H1 (cell line): ENCODE data around the gene USH1C. TPM values are rescaled to one million over a fixed set of nuclear protein-coding genes. Genes with fewer than 3 reads are reported as not detected.

Source experiments
- BACH1 ChIP-seq: IDR thresholded peaks from 2 replicates; pipeline ENCODE4 v1.6.1; 2012; ENCODE audit warnings: low read length, improper control_type of control experiment
- BRCA1 ChIP-seq: IDR thresholded peaks from 2 replicates; pipeline ENCODE4 v1.6.1; 2012; ENCODE audit warnings: low read depth, low read length, improper control_type of control experiment
- CHD1 ChIP-seq: IDR thresholded peaks from 2 replicates; pipeline ENCODE4 v1.6.1; 2012; ENCODE audit warnings: low read depth, low read length, improper control_type of control experiment
- polyA plus RNA-seq, 7 experiments: library from polyadenylated mRNA; depleted of rRNA in 3 of 7; stranded (reverse) in 5 of 7; unstranded in 2 of 7; fragments of >200 nt in 5 of 7; fragments of 200-250 nt in 2 of 7; gene quantifications; 1 replicate in 5 of 7; 2 replicates in 1 of 7; 4 replicates in 1 of 7; pipeline versions ENCODE4 v1.2.1 to v1.2.3, GENCODE V29; 2011 to 2013; ENCODE audit warnings: missing spikeins in 2 of 7, mixed read lengths in 2 of 7
- total RNA-seq: library from RNA; stranded (reverse); fragmentation: NEBNext Ultra II Directional; extraction: Animal tissue kit (Norgen Biotek cat#: 25700); gene quantifications from 2 replicates; pipeline ENCODE4 v1.2.1, GENCODE V29; 2021

USH1C gene
- total and polyA plus RNA-seq, 2 of the 8 experiments (the other 6 are each of a cell fraction or from before 2014, with no cell fraction given), result 1.3 to 1.6 TPM

DNA sequence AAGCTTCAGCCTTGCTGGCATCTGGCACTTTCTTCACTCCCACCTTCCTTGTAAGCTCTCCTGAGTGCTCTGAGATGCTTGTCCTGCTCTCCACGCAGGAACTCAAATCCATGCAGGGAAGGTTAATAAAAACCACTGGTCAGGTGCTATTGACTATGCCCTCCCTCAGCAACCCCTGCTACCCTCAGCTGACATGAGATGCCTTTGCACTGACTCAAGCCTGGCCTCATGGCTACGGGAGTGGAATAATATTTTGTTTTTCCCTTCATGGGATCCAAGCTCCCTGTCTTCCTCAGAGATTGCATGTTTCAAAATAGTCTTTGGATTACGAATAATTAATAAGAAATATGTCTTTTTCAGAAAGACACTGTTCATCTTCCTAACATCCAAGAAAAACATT lies 35.9 kb downstream of the USH1C start (continued):
- no peak for TF ChIP-seq BACH1
- no peak for TF ChIP-seq BRCA1
- no peak for TF ChIP-seq CHD1
